GM12874 (cell line): ENCODE measurements around the gene SLC4A7.

Source experiments
- TF ChIP-seq, protein P1 (sequence below): IDR thresholded peaks from 2 replicates; pipeline ENCODE4 v1.5.1; 2011; ENCODE audit warnings: low read depth, mild to moderate bottlenecking, control low read depth, low read length, moderate library complexity; ENCODE audit not compliant: insufficient read depth

SLC4A7 gene

DNA sequence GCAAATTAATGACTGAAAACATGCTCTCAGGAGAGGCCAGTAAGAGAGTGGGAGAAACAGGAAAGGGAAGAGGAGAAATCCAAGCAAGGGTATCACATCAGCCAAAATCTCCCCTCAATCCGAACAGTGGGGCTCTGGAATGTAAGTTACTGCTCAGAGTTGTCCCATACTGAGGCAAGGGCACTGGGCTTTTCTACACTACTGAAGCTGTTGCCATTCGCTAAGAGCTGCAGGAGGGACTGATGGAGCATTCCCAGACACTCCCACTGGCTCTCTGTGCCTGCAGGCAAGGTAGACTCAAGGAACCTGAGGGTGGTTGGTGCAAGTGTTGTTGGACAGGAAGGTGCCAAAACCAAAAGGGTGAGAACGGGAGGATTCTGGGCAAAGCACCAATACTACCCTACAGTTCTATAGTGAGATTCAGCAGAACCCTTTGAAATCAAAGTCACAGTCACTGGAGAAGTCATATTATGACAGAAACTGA lies 161.1 kb downstream of the SLC4A7 start:
- TF ChIP-seq, protein P1, sequence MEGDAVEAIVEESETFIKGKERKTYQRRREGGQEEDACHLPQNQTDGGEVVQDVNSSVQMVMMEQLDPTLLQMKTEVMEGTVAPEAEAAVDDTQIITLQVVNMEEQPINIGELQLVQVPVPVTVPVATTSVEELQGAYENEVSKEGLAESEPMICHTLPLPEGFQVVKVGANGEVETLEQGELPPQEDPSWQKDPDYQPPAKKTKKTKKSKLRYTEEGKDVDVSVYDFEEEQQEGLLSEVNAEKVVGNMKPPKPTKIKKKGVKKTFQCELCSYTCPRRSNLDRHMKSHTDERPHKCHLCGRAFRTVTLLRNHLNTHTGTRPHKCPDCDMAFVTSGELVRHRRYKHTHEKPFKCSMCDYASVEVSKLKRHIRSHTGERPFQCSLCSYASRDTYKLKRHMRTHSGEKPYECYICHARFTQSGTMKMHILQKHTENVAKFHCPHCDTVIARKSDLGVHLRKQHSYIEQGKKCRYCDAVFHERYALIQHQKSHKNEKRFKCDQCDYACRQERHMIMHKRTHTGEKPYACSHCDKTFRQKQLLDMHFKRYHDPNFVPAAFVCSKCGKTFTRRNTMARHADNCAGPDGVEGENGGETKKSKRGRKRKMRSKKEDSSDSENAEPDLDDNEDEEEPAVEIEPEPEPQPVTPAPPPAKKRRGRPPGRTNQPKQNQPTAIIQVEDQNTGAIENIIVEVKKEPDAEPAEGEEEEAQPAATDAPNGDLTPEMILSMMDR = no peak
